Measurements from ENCODE around the gene NTN1.

DNA sequence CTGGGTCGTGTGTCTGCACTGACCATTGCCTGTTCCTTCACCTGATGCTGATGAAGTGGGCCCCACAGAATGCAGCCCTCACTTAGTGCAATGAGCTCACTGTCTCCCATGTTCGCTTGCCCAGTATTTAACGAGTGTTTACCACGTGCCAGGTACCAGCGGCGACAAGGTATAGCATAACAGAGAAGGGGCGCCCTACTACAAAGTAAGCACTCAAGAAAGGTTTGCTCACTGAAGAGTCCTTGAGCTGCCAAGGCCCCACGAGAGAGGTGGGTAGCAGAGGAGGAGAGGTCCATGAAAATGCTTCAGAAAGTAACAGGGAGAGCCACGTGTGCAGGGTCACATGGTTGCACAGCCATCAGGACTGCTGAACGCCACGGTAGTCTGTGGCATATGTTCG lies 230.0 kb downstream of the NTN1 start:
- TF ChIP-seq, protein P1, sequence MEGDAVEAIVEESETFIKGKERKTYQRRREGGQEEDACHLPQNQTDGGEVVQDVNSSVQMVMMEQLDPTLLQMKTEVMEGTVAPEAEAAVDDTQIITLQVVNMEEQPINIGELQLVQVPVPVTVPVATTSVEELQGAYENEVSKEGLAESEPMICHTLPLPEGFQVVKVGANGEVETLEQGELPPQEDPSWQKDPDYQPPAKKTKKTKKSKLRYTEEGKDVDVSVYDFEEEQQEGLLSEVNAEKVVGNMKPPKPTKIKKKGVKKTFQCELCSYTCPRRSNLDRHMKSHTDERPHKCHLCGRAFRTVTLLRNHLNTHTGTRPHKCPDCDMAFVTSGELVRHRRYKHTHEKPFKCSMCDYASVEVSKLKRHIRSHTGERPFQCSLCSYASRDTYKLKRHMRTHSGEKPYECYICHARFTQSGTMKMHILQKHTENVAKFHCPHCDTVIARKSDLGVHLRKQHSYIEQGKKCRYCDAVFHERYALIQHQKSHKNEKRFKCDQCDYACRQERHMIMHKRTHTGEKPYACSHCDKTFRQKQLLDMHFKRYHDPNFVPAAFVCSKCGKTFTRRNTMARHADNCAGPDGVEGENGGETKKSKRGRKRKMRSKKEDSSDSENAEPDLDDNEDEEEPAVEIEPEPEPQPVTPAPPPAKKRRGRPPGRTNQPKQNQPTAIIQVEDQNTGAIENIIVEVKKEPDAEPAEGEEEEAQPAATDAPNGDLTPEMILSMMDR (IDR thresholded peaks at IDR 0.05), result no peak
- no peak for TF ChIP-seq POLR2A (IDR thresholded peaks at IDR 0.05)

Data from testis (tissue), 2 donors.